Activated CD4-positive, alpha-beta T cell treated with anti-CD3 and anti-CD28 coated beads for 48 hours (primary cell): ENCODE measurements around the gene PXMP4.
"Not testable (repeated sequence)": the region's sequence is repeated elsewhere in the genome, so short reads cannot be mapped to it uniquely, and the experiment has no call there.

Experiments used
- DNase-seq: peaks from one replicate; pipeline ENCODE4 v3.0.0-alpha.2; 2020

The PXMP4 gene

GRCh38 chr20:33701629-33702450, 18.3 kb downstream of the PXMP4 start:
- DNase-seq: no peak

- DNase-seq: not testable (repeated sequence)
Observed at GRCh38 chr20:33700696-33701441, 19.2 kb downstream of the PXMP4 start.

- DNase-seq: not testable (repeated sequence)
Observed at GRCh38 chr20:33698966-33699365, 21.1 kb downstream of the PXMP4 start.

- no peak for DNase-seq
Observed at GRCh38 chr20:33697129-33697528, 23.0 kb downstream of the PXMP4 start.

- no peak for DNase-seq
Observed at GRCh38 chr20:33696448-33696847, 23.7 kb downstream of the PXMP4 start.

GRCh38 chr20:33694639-33695012, 25.5 kb downstream of the PXMP4 start:
- no peak for DNase-seq

GRCh38 chr20:33693741-33694638, 26.1 kb downstream of the PXMP4 start:
- DNase-seq: no peak

- no peak for DNase-seq
Observed at GRCh38 chr20:33693289-33693688, 26.8 kb downstream of the PXMP4 start.

- DNase-seq: peak; percentile 67
Observed at GRCh38 chr20:33689973-33690372, 30.1 kb downstream of the PXMP4 start.

GRCh38 chr20:33689493-33689892, 30.6 kb downstream of the PXMP4 start:
- no peak for DNase-seq

- DNase-seq: no peak
Observed at GRCh38 chr20:33688938-33689424, 31.1 kb downstream of the PXMP4 start.

GRCh38 chr20:33687993-33688937, 31.8 kb downstream of the PXMP4 start:
- DNase-seq: no peak

GRCh38 chr20:33687370-33687915, 32.7 kb downstream of the PXMP4 start:
- DNase-seq: no peak

GRCh38 chr20:33686984-33687366, 33.1 kb downstream of the PXMP4 start:
- no peak for DNase-seq

GRCh38 chr20:33686100-33686983, 33.8 kb downstream of the PXMP4 start, which contains the start of gene E2F1:
E2F1 (minus strand) TSS chr20:33686385; CDS start chr20:33686264, 121 bp downstream.
- DNase-seq: peak; percentile 97

GRCh38 chr20:33685328-33686099, 34.6 kb downstream of the PXMP4 start:
- peak; percentile 83 for DNase-seq

- no peak for DNase-seq
Observed at GRCh38 chr20:33684533-33685327, 35.4 kb downstream of the PXMP4 start.

GRCh38 chr20:33681728-33682353, 38.3 kb downstream of the PXMP4 start:
- DNase-seq: peak; percentile 42
